ENCODE results near the gene TFB1M.
A peak's percentile ranks its signal among the peaks of the same experiment; 100 is the strongest.
"Not testable (repeated sequence)": the region's sequence is repeated elsewhere in the genome, so short reads cannot be mapped to it uniquely, and the experiment has no call there.

Gene TFB1M

GRCh38 chr6:155240905-155241600 lies 73.2 kb downstream of the TFB1M start:
- DNase-seq (ENCODE audit: low read depth in 2 of 2) = no peak

- no peak for DNase-seq (ENCODE audit: low read depth in 2 of 2)
Measured at GRCh38 chr6:155237613-155238012, 76.7 kb downstream of the TFB1M start.

DNA sequence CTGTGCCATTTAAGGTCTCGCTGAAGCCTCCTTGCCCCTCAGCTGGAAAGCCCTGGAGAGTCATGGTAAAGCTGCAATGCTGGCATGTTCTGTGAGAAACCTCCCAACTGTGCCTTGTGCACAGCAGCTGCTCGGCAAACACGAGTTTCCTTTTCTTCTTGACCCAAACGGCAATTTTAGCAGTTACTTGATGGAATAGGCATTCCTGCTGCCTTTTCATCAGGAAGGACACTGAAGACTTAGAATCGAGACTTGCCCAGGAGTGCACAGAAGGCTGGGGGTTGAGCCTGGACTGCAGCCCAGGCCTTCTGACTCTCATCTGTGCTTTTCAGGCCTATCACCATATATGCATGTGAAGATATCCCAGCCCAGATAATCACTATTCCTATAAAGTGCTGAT lies 79.2 kb downstream of the TFB1M start:
- no peak for DNase-seq (ENCODE audit: low read depth in 2 of 2)

GRCh38 chr6:155234687-155235086 lies 79.6 kb downstream of the TFB1M start:
- no peak for DNase-seq (ENCODE audit: low read depth in 2 of 2)

- DNase-seq (ENCODE audit: low read depth in 2 of 2) = no peak
Measured at GRCh38 chr6:155234167-155234566, 80.1 kb downstream of the TFB1M start.

DNA sequence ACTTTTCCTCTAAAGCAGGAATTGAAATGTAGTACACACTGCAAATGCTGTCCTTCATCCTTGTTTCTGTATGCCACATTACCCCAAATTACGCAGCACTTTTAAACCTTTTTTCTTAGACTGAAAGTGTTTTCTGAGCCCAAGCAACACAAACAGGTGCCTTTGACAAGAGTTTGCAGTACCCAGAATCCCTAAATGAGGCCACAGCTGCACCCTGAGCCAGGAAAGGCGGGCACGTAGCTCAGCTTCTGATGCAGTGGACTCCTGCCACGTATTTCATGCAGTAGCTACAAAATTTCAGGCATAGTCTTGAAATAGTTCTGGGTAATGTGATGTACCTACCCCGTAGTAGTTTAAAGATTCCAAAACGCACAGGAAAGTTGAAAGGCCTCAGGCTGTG lies 81.4 kb downstream of the TFB1M start:
- no peak for DNase-seq (ENCODE audit: low read depth in 2 of 2)

DNA sequence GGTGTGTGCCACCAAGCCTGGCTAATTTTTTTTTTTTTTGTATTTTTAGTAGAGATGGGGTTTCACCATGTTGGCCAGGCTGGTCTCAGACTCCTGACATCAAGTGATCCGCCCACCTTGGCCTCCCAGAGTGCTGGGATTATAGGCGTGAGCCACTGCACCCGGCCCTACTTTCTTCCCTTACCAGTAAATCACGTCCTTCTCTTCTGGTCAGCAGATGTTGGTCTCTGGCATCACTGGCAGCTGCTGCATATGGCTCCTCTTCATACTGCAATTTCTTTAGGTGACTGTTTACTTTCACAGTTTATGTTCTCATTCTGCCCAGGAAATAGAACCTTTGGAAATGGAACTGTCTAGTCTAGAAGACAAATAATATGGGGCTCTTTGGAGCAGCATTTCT lies 83.3 kb downstream of the TFB1M start:
- DNase-seq (ENCODE audit: low read depth in 2 of 2) = not testable (repeated sequence)

GRCh38 chr6:155228546-155229166 lies 85.6 kb downstream of the TFB1M start:
- no peak for DNase-seq (ENCODE audit: low read depth in 2 of 2)

- no peak for DNase-seq (ENCODE audit: low read depth in 2 of 2)
Measured at GRCh38 chr6:155227046-155227445, 87.2 kb downstream of the TFB1M start.

DNA sequence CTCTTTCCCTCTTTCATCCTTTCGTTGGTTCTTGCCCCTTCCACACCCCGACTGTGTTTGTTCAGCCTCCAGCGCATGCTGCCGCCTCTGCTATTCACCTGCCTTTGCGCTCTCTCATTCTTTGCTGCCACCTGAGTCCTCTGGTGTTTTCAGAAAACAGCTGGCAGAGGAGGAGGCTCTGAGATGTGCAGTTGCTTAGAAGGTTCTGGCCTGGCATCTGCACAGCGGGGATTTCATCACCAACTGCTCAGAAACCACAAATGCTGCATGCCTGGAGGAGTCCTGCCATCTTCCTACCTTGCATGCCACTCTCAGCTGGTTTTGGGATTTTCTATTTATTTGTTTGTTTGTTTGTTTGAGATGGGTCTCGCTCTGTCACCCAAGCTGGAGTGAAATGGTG lies 89.7 kb downstream of the TFB1M start:
- no peak for DNase-seq (ENCODE audit: low read depth in 2 of 2)

GRCh38 chr6:155223646-155224451 lies 90.4 kb downstream of the TFB1M start:
- peak; percentile 35 to 57 for DNase-seq (ENCODE audit: low read depth in 2 of 2)

DNA sequence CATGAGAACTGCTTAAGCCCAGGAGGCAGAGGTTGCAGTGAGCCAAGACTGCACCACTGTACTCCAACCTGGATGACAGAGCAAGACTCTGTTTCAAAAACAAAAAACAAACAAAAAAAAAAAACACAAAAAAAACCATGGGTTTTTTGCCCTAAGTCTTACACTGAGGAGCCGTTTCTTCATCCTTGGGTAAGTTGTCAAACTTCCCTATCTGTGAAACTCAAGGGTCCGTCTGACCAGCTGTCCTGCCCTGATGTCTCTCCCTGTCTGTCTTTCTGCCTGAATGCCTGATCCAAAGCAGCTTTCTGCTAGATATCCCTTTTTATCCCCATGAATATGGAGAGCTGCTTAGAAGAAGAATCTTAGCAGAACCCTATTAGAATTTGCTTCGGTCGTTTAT lies 91.8 kb downstream of the TFB1M start:
- DNase-seq (ENCODE audit: low read depth in 2 of 2) = no peak

- no peak for DNase-seq (ENCODE audit: low read depth in 2 of 2)
Measured at GRCh38 chr6:155221086-155221485, 93.2 kb downstream of the TFB1M start.

DNA sequence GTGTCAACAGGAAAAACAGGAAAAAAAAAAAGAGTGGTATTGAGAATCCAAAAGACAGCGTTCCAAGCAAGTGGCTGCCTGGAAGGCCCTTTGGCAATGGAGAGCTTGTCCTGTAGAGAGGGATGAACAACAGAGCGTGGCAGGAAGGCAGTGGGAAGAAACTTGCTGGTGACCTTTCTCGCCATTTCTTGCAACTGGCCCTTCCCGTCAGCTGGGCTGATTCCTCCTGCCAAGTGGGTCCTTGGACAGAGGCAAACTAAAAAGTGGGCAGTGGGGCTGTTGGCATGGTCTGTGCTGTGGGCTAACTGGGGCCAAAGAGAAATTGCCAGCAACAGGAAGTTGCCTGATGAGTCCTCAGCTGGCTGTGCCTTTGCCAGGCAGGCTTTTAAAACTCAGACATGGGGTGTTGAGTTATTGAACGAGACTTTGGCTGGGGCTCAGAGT lies 94.4 kb downstream of the TFB1M start:
- no peak for DNase-seq (ENCODE audit: low read depth in 2 of 2)

DNA sequence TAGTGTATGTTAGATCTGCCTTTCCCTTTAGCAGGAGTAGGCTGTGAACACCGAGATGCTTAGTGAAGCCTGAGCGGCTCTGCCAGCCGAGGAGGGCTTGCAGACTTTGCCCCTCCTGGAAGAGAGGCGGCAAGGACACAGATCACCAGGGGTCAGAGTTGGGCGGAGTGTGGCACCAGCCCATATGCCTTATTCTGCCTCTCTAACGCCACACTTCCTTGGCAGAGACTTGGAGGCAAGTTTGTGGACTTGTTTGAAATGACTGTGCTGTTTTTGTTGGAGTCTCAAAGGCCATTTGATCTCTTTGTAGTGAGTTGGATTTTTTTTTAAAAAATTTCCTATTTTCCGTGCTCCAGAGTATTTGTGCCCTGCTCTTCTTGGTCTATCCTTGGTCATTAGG lies 95.0 kb downstream of the TFB1M start:
- no peak for DNase-seq (ENCODE audit: low read depth in 2 of 2)

- DNase-seq (ENCODE audit: low read depth in 2 of 2) = not testable (repeated sequence)
Measured at GRCh38 chr6:155218711-155219110, 95.6 kb downstream of the TFB1M start.

- no peak for DNase-seq (ENCODE audit: low read depth in 2 of 2)
Measured at GRCh38 chr6:155216312-155217046, 97.8 kb downstream of the TFB1M start.

DNA sequence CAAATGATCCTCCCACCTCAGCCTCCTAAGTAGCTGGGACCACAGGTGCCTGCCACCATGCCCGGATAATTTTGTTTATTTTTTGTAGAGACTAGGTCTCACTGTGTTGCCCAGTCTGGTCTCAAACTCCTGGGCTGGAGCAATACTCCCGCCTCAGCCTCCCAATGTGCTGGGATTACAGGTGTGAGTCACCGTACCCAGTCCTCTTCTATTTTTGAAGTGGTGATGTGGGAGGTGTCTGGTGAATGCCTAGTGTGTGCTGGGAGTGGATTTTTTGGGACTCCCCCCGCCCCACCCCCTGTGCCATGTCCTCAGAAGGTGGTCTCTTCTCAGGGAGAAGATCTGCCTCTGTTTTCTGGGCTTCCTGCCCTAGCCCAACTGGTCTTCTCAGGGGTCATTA lies 98.4 kb downstream of the TFB1M start:
- no peak for DNase-seq (ENCODE audit: low read depth in 2 of 2)

- no peak for DNase-seq (ENCODE audit: low read depth in 2 of 2)
Measured at GRCh38 chr6:155213611-155214372, 100.5 kb downstream of the TFB1M start.

GRCh38 chr6:155212616-155213380 lies 101.5 kb downstream of the TFB1M start:
- no peak for DNase-seq (ENCODE audit: low read depth in 2 of 2)

- no peak for DNase-seq (ENCODE audit: low read depth in 2 of 2)
Measured at GRCh38 chr6:155212106-155212505, 102.2 kb downstream of the TFB1M start.
